ENCODE measurements around the gene MMP20. TPM values are rescaled to one million over a fixed set of nuclear protein-coding genes. Genes with fewer than 3 reads are reported as not detected.

Gene MMP20
- total and polyA plus RNA-seq, 2 experiments from 2014 or later, result not detected

GRCh38 chr11:102615077-102615893, 9.8 kb downstream of the MMP20 start:
- Histone ChIP-seq H3K9me3 (ENCODE audit: low read depth) (no peaks in the 10 kb centered on the region), H2AFZ (no peak overlapping the region), H3K4me1 (ENCODE audit: insufficient read depth) (no peaks in the 10 kb centered on the region), H3K36me3 (ENCODE audit: low read depth) (no peaks in the 10 kb centered on the region), H3K4me3 (no peak overlapping the region), H3K4me2 (ENCODE audit: unreplicated experiment) (no peak overlapping the region), H3K9me2 (ENCODE audit: insufficient read depth) (no peaks in the 10 kb centered on the region), H3K79me2 (ENCODE audit: insufficient read depth) (no peaks in the 10 kb centered on the region), H4K20me1 (ENCODE audit: insufficient read depth) (no peaks in the 10 kb centered on the region), H3F3A (ENCODE audit: insufficient read depth) (no peaks in the 10 kb centered on the region), H3K27me3 (replicated peaks; ENCODE audit: insufficient read depth) (no peaks in the 10 kb centered on the region), H3K9ac (no peak overlapping the region), H3K27ac (no peak overlapping the region)
- peak; percentile 6 for DNase-seq
- no peak for TF ChIP-seq EZH2phosphoT487 (IDR thresholded peaks at IDR 0.05; ENCODE audit: insufficient read depth, low read depth)
- TF ChIP-seq EZH2 (IDR thresholded peaks at IDR 0.05; ENCODE audit: insufficient read depth, poor library complexity, severe bottlenecking), result no peak
- in situ Hi-C loops (cut with MboI), result no loop called here
- WGBS, 2 experiments (ENCODE audit: low coverage in 1 of 2, low lambda C conversion rate in 2 of 2, missing lambda C conversion rate in 2 of 2), result 84 to 89% methylated on average over 7 of the region's 7 CpGs

- no peak for DNase-seq
- in situ Hi-C loops (cut with MboI), result no loop called here
- WGBS, 2 experiments (ENCODE audit: low coverage in 1 of 2, low lambda C conversion rate in 2 of 2, missing lambda C conversion rate in 2 of 2), result 86 to 88% methylated on average over 2 of the region's 2 CpGs
These were observed 10.6 kb downstream of the MMP20 start for GRCh38 chr11:102614485-102614884.

GRCh38 chr11:102614031-102614430, 11.1 kb downstream of the MMP20 start:
- in situ Hi-C loops (cut with MboI), result no loop called here
- Histone ChIP-seq H3K4me3 (no peak overlapping the region), H3K4me2 (ENCODE audit: unreplicated experiment) (no peak overlapping the region), H3K27ac (no peak overlapping the region), H2AFZ (no peak overlapping the region), H3K9me3 (ENCODE audit: low read depth) (no peaks in the 10 kb centered on the region), H3K27me3 (replicated peaks; ENCODE audit: insufficient read depth) (no peaks in the 10 kb centered on the region), H3K9ac (no peak overlapping the region), H3K36me3 (ENCODE audit: low read depth) (no peaks in the 10 kb centered on the region), H3F3A (ENCODE audit: insufficient read depth) (no peaks in the 10 kb centered on the region), H3K9me2 (ENCODE audit: insufficient read depth) (no peaks in the 10 kb centered on the region), H3K79me2 (ENCODE audit: insufficient read depth) (no peaks in the 10 kb centered on the region), H3K4me1 (ENCODE audit: insufficient read depth) (no peaks in the 10 kb centered on the region), H4K20me1 (ENCODE audit: insufficient read depth) (no peaks in the 10 kb centered on the region)
- no peak for DNase-seq
- TF ChIP-seq EZH2 (IDR thresholded peaks at IDR 0.05; ENCODE audit: insufficient read depth, poor library complexity, severe bottlenecking) (no peak), EZH2phosphoT487 (IDR thresholded peaks at IDR 0.05; ENCODE audit: insufficient read depth, low read depth) (no peak)
- 59 to 72% methylated on average over 2 of the region's 2 CpGs for WGBS, 2 experiments (ENCODE audit: low coverage in 1 of 2, low lambda C conversion rate in 2 of 2, missing lambda C conversion rate in 2 of 2)

More at GRCh38 chr11:102614485-102614884, 10.6 kb downstream of the MMP20 start:
- H3K27me3 ChIP-seq (replicated peaks; ENCODE audit: insufficient read depth), result no peaks in the 10 kb centered on the region
- no peaks in the 10 kb centered on the region for H3K79me2 ChIP-seq (ENCODE audit: insufficient read depth)
- H3K27ac ChIP-seq, result no peak overlapping the region
- no peaks in the 10 kb centered on the region for H3F3A ChIP-seq (ENCODE audit: insufficient read depth)
- H3K36me3 ChIP-seq (ENCODE audit: low read depth), result no peaks in the 10 kb centered on the region
- TF ChIP-seq EZH2 (IDR thresholded peaks at IDR 0.05; ENCODE audit: insufficient read depth, poor library complexity, severe bottlenecking) (no peak), EZH2phosphoT487 (IDR thresholded peaks at IDR 0.05; ENCODE audit: insufficient read depth, low read depth) (no peak)
- H4K20me1 ChIP-seq (ENCODE audit: insufficient read depth), result no peaks in the 10 kb centered on the region
- H2AFZ ChIP-seq, result no peak overlapping the region
- H3K9me3 ChIP-seq (ENCODE audit: low read depth), result no peaks in the 10 kb centered on the region
- no peak overlapping the region for H3K4me2 ChIP-seq (ENCODE audit: unreplicated experiment)
- no peaks in the 10 kb centered on the region for H3K4me1 ChIP-seq (ENCODE audit: insufficient read depth)
- no peaks in the 10 kb centered on the region for H3K9me2 ChIP-seq (ENCODE audit: insufficient read depth)
- no peak overlapping the region for H3K4me3 ChIP-seq
- no peak overlapping the region for H3K9ac ChIP-seq

- no peaks in the 10 kb centered on the region for H3K79me2 ChIP-seq (ENCODE audit: insufficient read depth)
- H3F3A ChIP-seq (ENCODE audit: insufficient read depth), result no peaks in the 10 kb centered on the region
- TF ChIP-seq EZH2 (IDR thresholded peaks at IDR 0.05; ENCODE audit: insufficient read depth, poor library complexity, severe bottlenecking) (no peak), EZH2phosphoT487 (IDR thresholded peaks at IDR 0.05; ENCODE audit: insufficient read depth, low read depth) (no peak)
- no peaks in the 10 kb centered on the region for H3K4me1 ChIP-seq (ENCODE audit: insufficient read depth)
- H3K27me3 ChIP-seq (replicated peaks; ENCODE audit: insufficient read depth), result no peaks in the 10 kb centered on the region
- no peaks in the 10 kb centered on the region for H3K9me3 ChIP-seq (ENCODE audit: low read depth)
- H3K9ac ChIP-seq, result no peak overlapping the region
- no peak overlapping the region for H3K27ac ChIP-seq
- no peaks in the 10 kb centered on the region for H3K9me2 ChIP-seq (ENCODE audit: insufficient read depth)
- H4K20me1 ChIP-seq (ENCODE audit: insufficient read depth), result no peaks in the 10 kb centered on the region
- no peak overlapping the region for H3K4me3 ChIP-seq
- no peak overlapping the region for H2AFZ ChIP-seq
- H3K4me2 ChIP-seq (ENCODE audit: unreplicated experiment), result no peak overlapping the region
- no peak for DNase-seq
- in situ Hi-C loops (cut with MboI), result no loop called here
- WGBS, 2 experiments (ENCODE audit: low coverage in 1 of 2, low lambda C conversion rate in 2 of 2, missing lambda C conversion rate in 2 of 2), result 63 to 65% methylated on average over 1 of the region's 1 CpG
- no peaks in the 10 kb centered on the region for H3K36me3 ChIP-seq (ENCODE audit: low read depth)
These were observed 11.7 kb downstream of the MMP20 start for GRCh38 chr11:102613450-102613849.
